D341Med (cell line): ENCODE data around the gene MSL1.

ENCODE experiments used
- DNase-seq: peaks from one replicate; pipeline ENCODE4 v3.0.0; 2012; ENCODE audit warnings: low spot score

MSL1 gene

GRCh38 chr17:40090237-40091119, 31.3 kb upstream of the MSL1 start:
- no peak for DNase-seq

DNA sequence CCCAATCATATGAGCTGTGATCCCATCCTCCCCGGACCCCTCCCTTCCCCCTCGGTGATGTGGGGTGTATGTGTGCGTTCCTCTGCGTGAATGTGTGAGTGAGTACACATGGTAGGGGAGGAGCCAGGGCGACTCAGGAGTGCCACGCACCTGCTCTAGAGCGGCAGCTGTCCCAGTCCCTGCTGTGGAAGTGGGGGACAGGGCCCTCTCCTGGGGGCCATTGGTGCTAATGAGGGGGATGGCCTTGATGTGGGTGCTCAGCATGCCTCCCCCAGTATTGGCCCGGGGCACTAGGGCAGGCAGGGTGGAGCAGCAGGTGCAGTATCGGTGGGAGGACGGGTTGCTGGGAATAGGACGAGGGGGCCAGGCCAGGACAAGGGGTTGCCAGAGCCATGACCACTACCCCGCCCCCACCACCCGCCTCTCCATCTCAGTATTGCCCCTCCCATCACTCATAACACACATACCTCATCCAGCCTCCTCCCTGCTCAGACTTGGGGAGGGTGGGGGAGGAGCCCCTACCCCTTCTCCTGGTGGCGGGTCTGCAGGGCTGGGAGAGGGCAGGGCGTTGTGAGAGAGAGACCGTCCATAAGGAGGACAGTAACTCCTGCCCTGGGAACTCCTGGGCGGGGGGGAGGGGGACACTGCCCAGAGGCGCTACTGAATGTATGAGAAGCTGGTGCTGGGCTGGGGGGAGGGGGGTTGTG, 29.9 kb upstream of the MSL1 start:
- DNase-seq: no peak

DNA sequence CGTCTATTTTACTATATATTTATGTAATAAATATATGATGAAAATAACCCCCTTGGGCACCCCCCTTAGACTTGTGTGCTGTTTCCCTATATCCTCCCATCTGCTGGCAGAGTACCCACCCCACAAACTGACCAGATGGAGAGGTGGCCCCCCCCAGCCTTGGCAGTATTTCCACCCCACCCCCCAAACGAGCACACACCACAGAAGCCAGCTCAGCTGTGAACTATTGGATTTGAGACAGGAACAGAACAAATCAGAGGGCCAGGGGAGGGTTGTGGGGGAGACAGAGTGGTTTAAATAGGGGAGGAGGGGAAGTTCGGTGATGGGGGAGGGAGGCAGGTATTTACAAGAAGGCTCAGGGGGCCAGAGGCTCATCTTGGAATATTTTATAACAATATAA, 29.2 kb upstream of the MSL1 start:
- DNase-seq: no peak

- DNase-seq: no peak
These were observed 28.7 kb upstream of the MSL1 start for GRCh38 chr17:40093005-40093579.

DNA sequence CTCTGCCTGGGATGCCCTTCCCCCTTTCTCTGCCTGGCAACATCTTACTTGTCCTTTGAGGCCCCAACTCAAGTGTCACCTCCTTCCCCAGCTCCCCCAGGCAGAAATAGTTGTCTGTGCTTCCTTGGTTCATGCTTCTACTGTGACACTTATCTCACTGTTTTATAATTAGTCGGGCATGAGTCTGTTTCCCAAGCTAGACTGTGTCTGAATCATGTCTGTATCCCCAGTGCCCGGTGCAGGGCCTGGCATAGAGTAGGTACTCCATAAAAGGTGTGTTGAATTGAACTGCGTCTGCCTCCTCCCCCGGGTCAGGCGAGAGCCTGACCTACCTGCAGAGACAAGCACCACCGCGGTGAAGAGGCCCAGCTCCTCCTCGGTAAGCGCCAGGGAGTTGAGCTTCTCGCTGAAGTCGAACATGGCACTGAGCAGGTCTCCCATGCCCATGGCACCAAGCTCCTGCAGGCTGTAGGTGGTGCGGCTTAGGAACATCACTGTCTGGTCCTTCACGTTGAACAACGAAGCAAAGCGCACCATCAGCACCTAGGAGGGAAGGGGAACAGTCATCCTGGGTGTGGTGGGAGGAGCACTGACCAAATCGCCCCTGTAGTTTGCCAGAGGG, 28.1 kb upstream of the MSL1 start:
- no peak for DNase-seq

DNA sequence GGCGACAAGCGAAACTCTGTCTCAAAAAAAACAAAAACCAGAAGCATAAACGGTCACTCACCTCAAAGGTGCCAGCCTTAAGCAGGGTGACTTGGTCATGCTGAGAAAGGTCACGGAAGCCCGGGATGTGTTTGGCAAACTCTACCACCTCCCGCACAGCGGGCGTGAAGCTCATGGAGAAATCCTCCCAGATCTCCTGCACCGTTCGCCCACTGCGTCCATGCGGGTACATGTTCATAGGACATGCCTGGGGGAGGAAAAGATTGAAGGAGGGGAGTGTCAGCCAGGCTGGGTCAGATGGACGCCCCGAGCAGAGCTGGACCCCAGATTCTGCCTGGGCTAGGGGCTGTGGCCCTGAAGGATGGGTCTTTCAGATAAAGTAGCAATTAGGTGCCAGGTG, 26.9 kb upstream of the MSL1 start:
- DNase-seq: no peak

GRCh38 chr17:40095351-40095943, 26.3 kb upstream of the MSL1 start:
- no peak for DNase-seq

DNA sequence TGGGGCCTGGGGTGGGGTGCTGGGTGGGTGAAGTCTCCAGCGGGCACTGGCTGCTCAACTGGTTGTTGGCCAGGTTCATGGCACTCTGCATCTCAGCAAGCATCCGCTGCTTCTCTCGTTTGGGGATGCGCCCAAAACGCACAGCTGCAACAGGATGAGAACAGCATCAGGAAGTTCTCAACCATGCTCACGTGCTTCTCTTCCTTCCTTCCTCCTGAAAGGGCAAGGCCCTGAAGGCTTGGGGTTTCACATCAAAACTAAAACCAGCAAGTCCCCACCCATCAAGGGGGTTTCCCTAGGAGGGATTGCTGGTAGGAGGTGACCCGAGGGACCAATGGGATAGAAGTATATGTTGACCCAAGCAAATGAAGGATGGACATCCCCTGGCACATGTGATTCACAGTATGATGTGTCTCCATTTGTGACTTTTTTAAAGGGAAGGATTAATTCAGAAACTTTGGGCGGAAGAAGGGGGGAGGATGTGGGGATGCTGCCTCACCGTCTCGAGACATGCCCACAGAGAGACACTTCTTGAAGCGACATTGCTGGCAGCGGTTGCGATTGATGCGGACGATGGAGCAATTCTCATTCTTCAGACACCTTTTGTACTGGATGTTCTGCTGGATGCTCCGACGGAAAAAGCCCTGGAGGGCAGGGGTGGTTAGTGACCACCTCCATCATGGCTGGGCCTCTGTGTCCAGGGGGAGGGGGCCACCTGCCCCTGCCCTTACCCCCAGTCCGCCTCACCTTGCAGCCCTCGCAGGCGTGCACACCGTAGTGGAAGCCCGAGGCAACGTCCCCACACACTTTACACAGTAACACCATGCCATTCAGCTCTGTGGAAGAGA, 25.6 kb upstream of the MSL1 start:
- DNase-seq: no peak

GRCh38 chr17:40097087-40097486, 24.7 kb upstream of the MSL1 start:
- no peak for DNase-seq

- DNase-seq: no peak
These were observed 23.6 kb upstream of the MSL1 start for GRCh38 chr17:40097931-40098845.

- DNase-seq: peak; percentile 99
These were observed 22.7 kb upstream of the MSL1 start for GRCh38 chr17:40098846-40099618.

DNA sequence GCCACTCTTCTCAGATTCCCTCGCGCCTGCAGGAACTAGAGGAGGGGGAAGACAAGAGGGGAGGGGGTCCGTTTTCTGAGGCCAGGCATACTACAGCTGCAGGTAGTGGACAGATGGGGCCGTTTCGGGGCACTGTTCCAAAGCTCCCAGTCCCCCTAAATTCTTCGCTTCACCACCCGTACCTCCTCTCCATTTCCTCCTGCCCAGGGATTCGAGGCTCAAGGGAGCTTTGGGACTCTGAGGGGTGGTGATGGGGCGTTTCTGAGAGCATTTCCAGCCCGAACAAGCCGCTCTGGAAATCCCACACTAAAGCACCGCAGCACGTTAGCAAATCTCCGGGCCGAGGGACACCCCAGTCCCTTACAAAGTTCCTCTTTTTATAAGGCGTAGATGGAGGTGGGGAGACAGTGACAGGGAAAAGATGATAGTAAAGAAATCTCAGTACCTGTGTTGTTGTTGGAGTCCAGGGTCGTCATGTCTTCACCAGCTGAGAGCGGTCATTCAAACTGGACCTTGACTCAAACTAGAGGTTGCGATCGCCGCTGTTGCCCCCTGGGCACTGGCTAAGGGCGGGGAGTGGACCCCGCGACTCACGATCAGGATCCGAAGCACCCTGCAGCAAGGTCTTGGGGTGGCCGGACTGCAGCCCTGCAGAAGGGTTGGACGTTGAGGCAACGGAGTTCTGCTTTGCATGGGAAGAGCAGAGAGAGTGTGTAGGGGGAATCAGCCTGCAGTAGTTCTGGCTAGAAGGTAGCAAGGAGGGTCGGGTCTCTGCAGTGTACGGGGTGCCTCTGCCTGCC, 22.0 kb upstream of the MSL1 start:
- no peak for DNase-seq

DNA sequence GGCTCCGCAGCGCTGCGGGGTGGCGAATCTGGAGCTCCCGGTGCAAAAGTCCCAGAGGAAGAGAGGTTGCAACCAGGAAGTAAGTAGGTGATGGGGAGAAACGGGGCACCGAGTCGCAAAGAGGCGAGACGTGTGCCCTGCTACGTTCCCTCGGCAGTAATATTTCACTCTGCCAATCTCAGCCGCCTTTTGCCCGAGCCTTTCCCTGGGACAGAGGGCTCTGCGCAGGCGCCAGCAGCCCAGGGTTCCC, 21.4 kb upstream of the MSL1 start, which contains the start of gene NR1D1:
Gene NR1D1 (minus strand): TSS at position 171 of the 250 bp plus-strand sequence. CDS start 495 bp downstream, outside the sequence.
- no peak for DNase-seq

DNA sequence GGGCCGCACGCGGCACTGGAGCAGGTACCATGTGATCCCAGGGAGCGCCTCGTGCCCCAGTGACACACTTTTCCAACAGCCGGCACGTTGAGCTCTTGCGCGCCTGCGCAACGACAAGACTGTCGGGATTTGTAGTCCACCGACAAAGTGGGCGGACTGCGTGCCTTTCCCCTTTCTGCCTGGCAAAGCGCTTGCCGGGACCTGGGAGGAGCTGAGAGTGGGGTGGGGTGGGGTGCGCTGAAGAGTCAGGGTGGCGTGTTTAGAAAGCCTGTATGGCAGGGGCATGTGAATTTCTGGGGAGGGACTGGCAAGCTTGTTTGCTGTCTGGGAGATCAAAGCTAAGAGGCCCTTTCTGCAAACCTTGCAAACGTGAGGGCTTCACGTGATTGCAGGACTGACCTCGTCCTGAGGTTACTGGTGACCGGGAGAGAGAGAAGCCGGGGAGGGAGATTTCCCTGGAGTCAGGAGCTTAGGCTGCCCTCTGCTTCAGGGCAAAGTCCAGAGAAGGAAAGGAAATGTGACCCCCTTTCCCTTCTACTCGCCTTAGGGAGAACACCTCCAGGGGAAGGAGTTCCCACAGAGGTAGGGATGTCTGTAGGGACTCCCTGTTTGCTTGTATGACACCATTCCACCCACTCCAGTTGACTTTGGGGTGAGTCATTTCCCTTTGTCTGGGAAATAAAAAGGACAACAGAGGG, 21.0 kb upstream of the MSL1 start:
- DNase-seq: peak; percentile 100

DNA sequence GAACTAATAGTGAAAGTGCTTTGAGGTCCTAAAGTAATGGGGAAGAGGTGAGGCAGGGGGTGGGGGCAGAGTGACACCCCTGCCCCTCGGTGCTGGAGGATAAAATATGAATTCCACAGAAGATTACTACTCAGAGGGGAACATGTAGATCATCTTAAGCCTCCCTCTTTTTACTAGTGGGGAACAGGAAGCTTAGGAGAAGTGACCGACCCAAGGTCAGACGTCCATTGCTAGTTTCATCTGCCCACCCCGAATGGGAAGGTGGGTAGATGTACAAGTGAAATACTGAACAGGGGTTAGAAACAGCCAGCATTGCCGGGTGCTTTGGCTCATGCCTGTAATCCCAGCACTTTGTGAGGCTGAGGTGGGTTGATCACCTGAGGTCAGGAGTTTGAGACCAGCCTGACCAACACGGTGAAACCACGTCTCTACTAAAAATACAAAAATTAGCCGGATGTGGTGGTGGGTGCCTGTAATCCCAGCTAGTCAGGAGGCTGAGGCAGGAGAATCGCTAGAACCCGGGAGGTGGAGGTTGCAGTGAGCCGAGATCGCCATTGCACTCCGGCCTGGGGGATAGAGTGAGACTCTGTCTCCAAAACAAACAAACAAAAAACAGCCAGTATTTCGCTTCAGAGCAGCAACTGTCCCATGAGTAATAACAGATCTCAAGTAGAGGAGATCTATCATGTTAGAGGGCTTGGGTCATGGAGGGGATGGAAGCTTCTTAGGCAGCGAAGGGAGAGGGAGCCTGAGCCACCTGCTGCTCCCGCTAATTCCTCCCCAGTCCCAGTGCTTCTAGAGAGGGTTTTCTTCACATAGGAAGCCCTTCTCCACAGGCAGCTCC, 20.2 kb upstream of the MSL1 start:
- no peak for DNase-seq

- no peak for DNase-seq
These were observed 18.6 kb upstream of the MSL1 start for GRCh38 chr17:40103071-40103661.

GRCh38 chr17:40103688-40104087, 18.1 kb upstream of the MSL1 start:
- no peak for DNase-seq
